Panc1 (cell line): ENCODE results near the gene ADAMTS16. TPM values are rescaled to one million over a fixed set of nuclear protein-coding genes. Genes with fewer than 3 reads are reported as not detected.

Experiments used
- ATAC-seq: fragments of 200-7000 bp; cut with Tn5 transposase; 2 replicates; pipeline ENCODE4 v1.9.1; 2020; ENCODE audit warnings: mild to moderate bottlenecking, moderate library complexity
- BruUV-seq: library from RNA; stranded (reverse); fragments of 400-500 nt; replicated peaks from 2 replicates; lab custom pipeline; 2021; lab: Mats Ljungman, UMichigan
- CTCF ChIA-PET: fragments of 300-600 bp; sonication (Branson Sonifier 250); formaldehyde crosslinking; loops from one replicate; lab custom pipeline; 2022; ENCODE audit warnings: antibody characterized with exemption; lab: Charles Lee
- POLR2A ChIA-PET: fragments of 300-600 bp; sonication (Branson Sonifier 250); formaldehyde crosslinking; loops from one replicate; lab custom pipeline; 2022; ENCODE audit warnings: antibody characterized with exemption; lab: Charles Lee
- DNase-seq: peaks from one replicate; pipeline ENCODE4 v3.0.0-alpha.2; 2010; ENCODE audit warnings: low read depth, low spot score
- H3K27ac ChIP-seq: 2 replicates; pipeline ENCODE4 v1.5.1; 2011; ENCODE audit warnings: mild to moderate bottlenecking, low read length, inconsistent platforms
- H3K27me3 ChIP-seq: fragments of 200-500 bp; sonication (Bioruptor generic); 2 replicates; pipeline ENCODE4 v1.6.0; 2014; ENCODE audit warnings: low read length, inconsistent platforms; ENCODE audit not compliant: control insufficient read depth, insufficient read depth
- H3K36me3 ChIP-seq: fragments of 200-500 bp; sonication (Bioruptor generic); 2 replicates; pipeline ENCODE4 v1.5.1; 2014; ENCODE audit warnings: inconsistent platforms, mild to moderate bottlenecking, low read length, moderate library complexity; ENCODE audit not compliant: control insufficient read depth, insufficient read depth
- H3K4me1 ChIP-seq: 2 replicates; pipeline ENCODE4 v1.5.1; 2011; ENCODE audit warnings: inconsistent platforms, mild to moderate bottlenecking, low read length, moderate library complexity; ENCODE audit not compliant: control insufficient read depth, insufficient read depth
- H3K4me3 ChIP-seq, 2 experiments: 2 replicates each; pipeline ENCODE4 v1.5.1; 2011 to 2012; ENCODE audit warnings: low read depth in 2 of 2, low read length in 2 of 2, mild to moderate bottlenecking in 2 of 2, inconsistent platforms in 1 of 2, moderate library complexity in 1 of 2
- H3K9me3 ChIP-seq: fragments of 200-500 bp; sonication (Bioruptor generic); 2 replicates; pipeline ENCODE4 v1.5.1; 2014; ENCODE audit warnings: low read depth, mild to moderate bottlenecking, inconsistent platforms, low read length, moderate library complexity; ENCODE audit not compliant: control insufficient read depth, insufficient read depth
- CTCF ChIP-seq: fragments of 450-650 bp; IDR thresholded peaks from 2 replicates; pipeline ENCODE4 v1.5.1; 2017; ENCODE audit warnings: mild to moderate bottlenecking
- POLR2AphosphoS5 ChIP-seq: IDR thresholded peaks from 2 replicates; pipeline ENCODE4 v1.6.1; 2012; ENCODE audit warnings: mild to moderate bottlenecking, low read depth, low read length, moderate library complexity
- SIN3A ChIP-seq: IDR thresholded peaks from 2 replicates; pipeline ENCODE4 v1.6.1; 2012; ENCODE audit warnings: low read depth, mild to moderate bottlenecking, low read length, moderate library complexity, borderline replicate concordance; ENCODE audit not compliant: insufficient read depth
- TCF7L2 ChIP-seq: IDR thresholded peaks from 2 replicates; pipeline ENCODE4 v1.6.1; 2011; ENCODE audit warnings: mild to moderate bottlenecking, low read depth, low read length, inconsistent platforms
- in situ Hi-C: cut with HindIII; loops from 2 replicates; pipeline ENCODE4 v1.10.0; 2016; ENCODE audit warnings: low sequenced_read_pairs, low pct_unique_long_range_greater_than_20kb
- intact Hi-C: fragments of 100-400 bp; cut with micrococcal nuclease; formaldehyde crosslinking; loops from one replicate; pipeline ENCODE4 v1.10.0; 2022; ENCODE audit not compliant: unreplicated experiment
- total RNA-seq: library from RNA; stranded (reverse); gene quantifications from one replicate; pipeline ENCODE4 v1.2.1, GENCODE V29; 2021; ENCODE audit not compliant: unreplicated experiment
- TF ChIP-seq, protein P1 (sequence below), 2 experiments: IDR thresholded peaks; 2 replicates each; pipeline ENCODE4 v1.6.1; 2011 to 2012; ENCODE audit warnings: low read depth in 2 of 2, control low read depth in 1 of 2, low read length in 1 of 2, mild to moderate bottlenecking in 1 of 2, moderate library complexity in 1 of 2; ENCODE audit not compliant: insufficient read depth in 1 of 2

The ADAMTS16 gene
- total RNA-seq, 1 experiment from 2014 or later = 0.54 TPM

DNA sequence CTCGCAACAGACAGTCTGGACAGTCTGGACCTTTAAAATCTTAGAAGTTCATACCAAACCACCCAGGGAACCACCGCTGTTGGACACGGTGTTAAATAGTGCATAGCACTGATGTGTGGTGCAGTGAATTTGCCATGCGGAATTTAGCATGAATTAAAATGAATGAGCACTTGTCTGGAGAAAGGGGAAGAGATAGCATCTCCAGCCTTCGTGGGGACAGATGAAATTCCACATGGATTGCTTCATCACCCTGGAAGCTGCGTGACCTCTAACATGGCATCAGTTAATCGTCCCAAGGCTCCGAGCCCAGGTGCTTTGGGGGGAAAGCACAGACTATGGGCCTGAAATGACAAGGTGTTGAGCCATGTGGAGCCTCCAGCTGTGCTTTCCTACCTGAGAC lies 91.4 kb downstream of the ADAMTS16 start:
- no peak for TF ChIP-seq TCF7L2
- TF ChIP-seq CTCF = no peak
- TF ChIP-seq, protein P1, sequence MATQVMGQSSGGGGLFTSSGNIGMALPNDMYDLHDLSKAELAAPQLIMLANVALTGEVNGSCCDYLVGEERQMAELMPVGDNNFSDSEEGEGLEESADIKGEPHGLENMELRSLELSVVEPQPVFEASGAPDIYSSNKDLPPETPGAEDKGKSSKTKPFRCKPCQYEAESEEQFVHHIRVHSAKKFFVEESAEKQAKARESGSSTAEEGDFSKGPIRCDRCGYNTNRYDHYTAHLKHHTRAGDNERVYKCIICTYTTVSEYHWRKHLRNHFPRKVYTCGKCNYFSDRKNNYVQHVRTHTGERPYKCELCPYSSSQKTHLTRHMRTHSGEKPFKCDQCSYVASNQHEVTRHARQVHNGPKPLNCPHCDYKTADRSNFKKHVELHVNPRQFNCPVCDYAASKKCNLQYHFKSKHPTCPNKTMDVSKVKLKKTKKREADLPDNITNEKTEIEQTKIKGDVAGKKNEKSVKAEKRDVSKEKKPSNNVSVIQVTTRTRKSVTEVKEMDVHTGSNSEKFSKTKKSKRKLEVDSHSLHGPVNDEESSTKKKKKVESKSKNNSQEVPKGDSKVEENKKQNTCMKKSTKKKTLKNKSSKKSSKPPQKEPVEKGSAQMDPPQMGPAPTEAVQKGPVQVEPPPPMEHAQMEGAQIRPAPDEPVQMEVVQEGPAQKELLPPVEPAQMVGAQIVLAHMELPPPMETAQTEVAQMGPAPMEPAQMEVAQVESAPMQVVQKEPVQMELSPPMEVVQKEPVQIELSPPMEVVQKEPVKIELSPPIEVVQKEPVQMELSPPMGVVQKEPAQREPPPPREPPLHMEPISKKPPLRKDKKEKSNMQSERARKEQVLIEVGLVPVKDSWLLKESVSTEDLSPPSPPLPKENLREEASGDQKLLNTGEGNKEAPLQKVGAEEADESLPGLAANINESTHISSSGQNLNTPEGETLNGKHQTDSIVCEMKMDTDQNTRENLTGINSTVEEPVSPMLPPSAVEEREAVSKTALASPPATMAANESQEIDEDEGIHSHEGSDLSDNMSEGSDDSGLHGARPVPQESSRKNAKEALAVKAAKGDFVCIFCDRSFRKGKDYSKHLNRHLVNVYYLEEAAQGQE (IDR thresholded peaks at IDR 0.05; ENCODE audit: insufficient read depth in 1 of 2, low read depth in 2 of 2, low read length in 1 of 2) = no peak
- no peak for TF ChIP-seq SIN3A
- TF ChIP-seq POLR2AphosphoS5 = no peak
- no peak overlapping the region for H3K4me3 ChIP-seq
- DNase-seq (no peak), ATAC-seq (no peak)
- no peaks in the 10 kb centered on the region for H3K4me1 ChIP-seq
- CTCF ChIA-PET = no interaction called here
- no peaks in the 10 kb centered on the region for H3K9me3 ChIP-seq
- BruUV-seq = no TSS peak
- in situ Hi-C loops = no loop called here
- H3K27me3 ChIP-seq = no peaks in the 10 kb centered on the region
- H3K27ac ChIP-seq = no peak overlapping the region
- POLR2A ChIA-PET = no interaction called here
- intact Hi-C loops = no loop called here
- H3K36me3 ChIP-seq = no peaks in the 10 kb centered on the region

DNA sequence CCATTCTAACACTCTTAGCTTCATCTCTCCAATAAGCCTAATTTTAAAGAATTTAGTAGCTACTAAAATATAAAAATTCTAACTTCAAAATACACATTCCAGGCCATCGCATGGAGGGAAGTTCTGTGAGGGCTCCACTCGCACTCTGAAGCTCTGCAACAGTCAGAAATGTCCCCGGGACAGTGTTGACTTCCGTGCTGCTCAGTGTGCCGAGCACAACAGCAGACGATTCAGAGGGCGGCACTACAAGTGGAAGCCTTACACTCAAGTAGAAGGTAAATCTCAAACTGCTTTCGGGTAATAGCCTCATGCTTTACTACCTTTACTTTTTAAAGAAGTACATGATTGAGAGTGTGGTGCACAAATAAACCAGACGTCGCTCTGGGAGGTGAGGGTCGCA lies 94.8 kb downstream of the ADAMTS16 start:
- no peak overlapping the region for H3K27ac ChIP-seq
- DNase-seq = no peak
- H3K4me1 ChIP-seq = no peaks in the 10 kb centered on the region
- intact Hi-C loops (no loop called here), in situ Hi-C loops (no loop called here)
- no peak for TF ChIP-seq SIN3A
- no peak for TF ChIP-seq POLR2AphosphoS5
- no TSS peak for BruUV-seq
- ChIA-PET CTCF (interaction anchor here (0.6 kb wide), 1 partner anchor 10 kb away, joined by 6 read pairs; no protein-coding TSS in a partner anchor), POLR2A (interaction anchor here (0.7 kb wide), 1 partner anchor 69 kb away, joined by 13 read pairs; no protein-coding TSS in a partner anchor)
- no peaks in the 10 kb centered on the region for H3K9me3 ChIP-seq
- H3K27me3 ChIP-seq = no peaks in the 10 kb centered on the region
- H3K36me3 ChIP-seq = no peaks in the 10 kb centered on the region
- no peak overlapping the region for H3K4me3 ChIP-seq
- no peak for ATAC-seq

DNA sequence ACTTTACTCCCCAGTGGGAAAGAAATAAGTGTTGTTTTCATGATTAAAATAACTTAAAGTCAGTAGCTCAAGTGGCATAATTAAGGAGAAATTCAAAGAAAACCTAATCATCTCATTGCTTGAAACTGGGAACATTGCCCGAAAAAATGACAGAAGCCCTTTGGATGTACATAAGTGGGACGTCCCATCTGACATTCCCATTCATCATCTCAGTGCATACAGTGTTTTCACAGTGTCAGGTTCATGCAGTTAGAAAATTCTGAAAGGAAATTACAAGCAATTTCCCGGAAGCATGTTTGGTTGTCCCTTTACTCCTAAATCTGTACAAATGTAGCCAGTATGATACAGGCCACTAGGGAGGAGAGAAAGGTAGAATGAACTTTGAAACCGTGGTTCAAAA lies 95.6 kb downstream of the ADAMTS16 start:
- intact Hi-C loops = no loop called here
- no TSS peak for BruUV-seq
- Histone ChIP-seq H3K27ac (no peak overlapping the region), H3K9me3 (no peaks in the 10 kb centered on the region), H3K4me1 (no peaks in the 10 kb centered on the region), H3K4me3 (no peak overlapping the region), H3K36me3 (no peaks in the 10 kb centered on the region), H3K27me3 (no peaks in the 10 kb centered on the region)
- no peak for DNase-seq
- ChIA-PET POLR2A (no interaction called here), CTCF (no interaction called here)
- no peak for ATAC-seq
- TF ChIP-seq CTCF (no peak), POLR2AphosphoS5 (no peak)
- in situ Hi-C loops = no loop called here
